Measurements from ENCODE around the gene COMT. TPM values are rescaled to one million over a fixed set of nuclear protein-coding genes. Genes with fewer than 3 reads are reported as not detected.

COMT gene
- total and polyA plus RNA-seq, 4 experiments from 2014 or later = 36.8 to 93.9 (median 66.1) TPM

GRCh38 chr22:19968450-19968891 lies 26.9 kb downstream of the COMT start:
- Histone ChIP-seq H3K9me3 (ENCODE audit: control insufficient read depth in 1 of 2, low read length in 2 of 2) (no peaks in the 10 kb centered on the region), H3K27me3 (ENCODE audit: insufficient read depth, low read length) (no peaks in the 10 kb centered on the region), H3K4me3 (ENCODE audit: low read length in 2 of 2) (no peak overlapping the region), H3K27ac (ENCODE audit: low read depth, low read length) (no peak overlapping the region), H3K36me3 (ENCODE audit: insufficient read depth, low read length) (peaks cover 17% of the 10 kb centered on the region), H3K4me1 (ENCODE audit: insufficient read depth, low read length) (peaks cover 5% of the 10 kb centered on the region)
- H3K27ac Mint-ChIP-seq = no peak overlapping the region
- H3K9me3 Mint-ChIP-seq = no peaks in the 10 kb centered on the region
- CTCF ChIA-PET (ENCODE audit: partially characterized antibody) = interaction anchor here (1.1 to 1.3 kb wide), 2 partner anchors 58 to 161 kb away, joined by 3 to 6 read pairs; no protein-coding TSS in a partner anchor
- intact Hi-C loops (cut with micrococcal nuclease) = no loop called here
- POLR2A ChIA-PET (ENCODE audit: partially characterized antibody) = no interaction called here
- H3K36me3 Mint-ChIP-seq = peaks cover 4 to 10% of the 10 kb centered on the region in 2 donors
- no peaks in the 10 kb centered on the region for H3K27me3 Mint-ChIP-seq
- H3K4me3 Mint-ChIP-seq = no peak overlapping the region
- no peak for DNase-seq
- H3K4me1 Mint-ChIP-seq = peaks cover 0 to 7% (median 4%) of the 10 kb centered on the region in 4 donors

- ChIA-PET POLR2A (ENCODE audit: partially characterized antibody) (interaction anchor here (1.2 to 2.4 kb wide), 2 partner anchors 51 to 161 kb away, joined by 3 to 13 read pairs; partner anchors contain the start of genes TANGO2 and ZDHHC8), CTCF (ENCODE audit: partially characterized antibody) (interaction anchor here (1.1 to 4.1 kb wide), 3 partner anchors 57 to 160 kb away, joined by 3 to 26 read pairs (median 6); no protein-coding TSS in a partner anchor)
- H3K4me3 Mint-ChIP-seq = no peak overlapping the region
- peaks cover 4 to 10% of the 10 kb centered on the region in 2 donors for H3K36me3 Mint-ChIP-seq
- intact Hi-C loops (cut with micrococcal nuclease) = no loop called here
- Histone ChIP-seq H3K27ac (ENCODE audit: low read depth, low read length) (no peak overlapping the region), H3K27me3 (ENCODE audit: insufficient read depth, low read length) (no peaks in the 10 kb centered on the region), H3K36me3 (ENCODE audit: insufficient read depth, low read length) (peaks cover 9% of the 10 kb centered on the region), H3K4me3 (ENCODE audit: low read length in 2 of 2) (no peak overlapping the region), H3K9me3 (ENCODE audit: control insufficient read depth in 1 of 2, low read length in 2 of 2) (no peaks in the 10 kb centered on the region), H3K4me1 (ENCODE audit: insufficient read depth, low read length) (peaks cover 7% of the 10 kb centered on the region)
- H3K9me3 Mint-ChIP-seq = no peaks in the 10 kb centered on the region
- no peaks in the 10 kb centered on the region for H3K27me3 Mint-ChIP-seq
- peak overlapping the region in 1 of 7 donors; percentile 53 for H3K27ac Mint-ChIP-seq
- peaks cover 0 to 7% (median 4%) of the 10 kb centered on the region in 4 donors for H3K4me1 Mint-ChIP-seq
- DNase-seq = no peak
These were observed 27.8 kb downstream of the COMT start for GRCh38 chr22:19969141-19969928.

GRCh38 chr22:19970031-19970478 lies 28.5 kb downstream of the COMT start:
- no peaks in the 10 kb centered on the region for H3K9me3 ChIP-seq (ENCODE audit: control insufficient read depth in 1 of 2, low read length in 2 of 2)
- peaks cover 7% of the 10 kb centered on the region for H3K36me3 ChIP-seq (ENCODE audit: insufficient read depth, low read length)
- H3K9me3 Mint-ChIP-seq = no peaks in the 10 kb centered on the region
- POLR2A ChIA-PET (ENCODE audit: partially characterized antibody) = interaction anchor here (1.2 to 2.4 kb wide), 2 partner anchors 51 to 160 kb away, joined by 3 to 13 read pairs; partner anchors contain the start of genes TANGO2 and ZDHHC8
- no peaks in the 10 kb centered on the region for H3K27me3 ChIP-seq (ENCODE audit: insufficient read depth, low read length)
- DNase-seq = no peak
- no peak overlapping the region for H3K27ac ChIP-seq (ENCODE audit: low read depth, low read length)
- H3K4me1 ChIP-seq (ENCODE audit: insufficient read depth, low read length) = peaks cover 12% of the 10 kb centered on the region
- peaks cover 0 to 7% (median 5%) of the 10 kb centered on the region in 4 donors for H3K4me1 Mint-ChIP-seq
- H3K4me3 ChIP-seq (ENCODE audit: low read length in 2 of 2) = no peak overlapping the region
- no peak overlapping the region for H3K27ac Mint-ChIP-seq
- H3K36me3 Mint-ChIP-seq = peaks cover 4 to 10% of the 10 kb centered on the region in 2 donors
- intact Hi-C loops (cut with micrococcal nuclease) = loop anchor here (1.0 to 2.0 kb wide), 4 partner anchors 58 to 315 kb away; partner anchors contain the start of gene RTN4R
- CTCF ChIA-PET (ENCODE audit: partially characterized antibody) = interaction anchor here (0.6 to 4.1 kb wide), 2 partner anchors 160 to 395 kb away, joined by 3 to 26 read pairs; no protein-coding TSS in a partner anchor
- H3K27me3 Mint-ChIP-seq = no peaks in the 10 kb centered on the region
- no peak overlapping the region for H3K4me3 Mint-ChIP-seq

GRCh38 chr22:19970479-19971275 lies 29.1 kb downstream of the COMT start:
- Histone ChIP-seq H3K27me3 (ENCODE audit: insufficient read depth, low read length) (no peaks in the 10 kb centered on the region), H3K36me3 (ENCODE audit: insufficient read depth, low read length) (peaks cover 7% of the 10 kb centered on the region), H3K27ac (ENCODE audit: low read depth, low read length) (no peak overlapping the region), H3K9me3 (ENCODE audit: control insufficient read depth in 1 of 2, low read length in 2 of 2) (no peaks in the 10 kb centered on the region), H3K4me1 (ENCODE audit: insufficient read depth, low read length) (peaks cover 12% of the 10 kb centered on the region), H3K4me3 (ENCODE audit: low read length in 2 of 2) (no peak overlapping the region)
- peaks cover 4 to 10% of the 10 kb centered on the region in 2 donors for H3K36me3 Mint-ChIP-seq
- POLR2A ChIA-PET (ENCODE audit: partially characterized antibody) = interaction anchor here (0.8 to 2.4 kb wide), 3 partner anchors 25 to 160 kb away, joined by 3 to 13 read pairs (median 3); partner anchors contain the start of genes TANGO2 and ZDHHC8
- CTCF ChIA-PET (ENCODE audit: partially characterized antibody) = interaction anchor here (0.6 to 4.1 kb wide), 5 partner anchors 42 to 395 kb away, joined by 3 to 26 read pairs (median 3); no protein-coding TSS in a partner anchor
- H3K27ac Mint-ChIP-seq = no peak overlapping the region
- peak; percentile 64 to 79 (median 69) for DNase-seq
- no peak overlapping the region for H3K4me3 Mint-ChIP-seq
- intact Hi-C loops (cut with micrococcal nuclease) = loop anchor here (1.0 to 2.0 kb wide), 4 partner anchors 58 to 314 kb away; partner anchors contain the start of gene RTN4R
- H3K4me1 Mint-ChIP-seq = peaks cover 0 to 7% (median 5%) of the 10 kb centered on the region in 4 donors
- no peaks in the 10 kb centered on the region for H3K9me3 Mint-ChIP-seq
- no peaks in the 10 kb centered on the region for H3K27me3 Mint-ChIP-seq

- H3K36me3 Mint-ChIP-seq = peaks cover 4 to 10% of the 10 kb centered on the region in 2 donors
- no peaks in the 10 kb centered on the region for H3K9me3 ChIP-seq (ENCODE audit: control insufficient read depth in 1 of 2, low read length in 2 of 2)
- no peaks in the 10 kb centered on the region for H3K27me3 ChIP-seq (ENCODE audit: insufficient read depth, low read length)
- H3K36me3 ChIP-seq (ENCODE audit: insufficient read depth, low read length) = peaks cover 5% of the 10 kb centered on the region
- peaks cover 0 to 7% (median 5%) of the 10 kb centered on the region in 4 donors for H3K4me1 Mint-ChIP-seq
- no peaks in the 10 kb centered on the region for H3K27me3 Mint-ChIP-seq
- H3K27ac ChIP-seq (ENCODE audit: low read depth, low read length) = no peak overlapping the region
- DNase-seq = no peak
- POLR2A ChIA-PET (ENCODE audit: partially characterized antibody) = interaction anchor here (0.8 to 2.4 kb wide), 2 partner anchors 24 to 159 kb away, joined by 3 to 13 read pairs; partner anchors contain the start of gene ZDHHC8
- H3K9me3 Mint-ChIP-seq = no peaks in the 10 kb centered on the region
- CTCF ChIA-PET (ENCODE audit: partially characterized antibody) = interaction anchor here (0.9 to 4.1 kb wide), 5 partner anchors 22 to 182 kb away, joined by 3 to 26 read pairs (median 3); no protein-coding TSS in a partner anchor
- no peak overlapping the region for H3K4me3 ChIP-seq (ENCODE audit: low read length in 2 of 2)
- intact Hi-C loops (cut with micrococcal nuclease) = loop anchor here (2.0 kb wide), 2 partner anchors 297 to 313 kb away; partner anchors contain the start of gene RTN4R
- H3K4me1 ChIP-seq (ENCODE audit: insufficient read depth, low read length) = peaks cover 12% of the 10 kb centered on the region
- H3K27ac Mint-ChIP-seq = no peak overlapping the region
- H3K4me3 Mint-ChIP-seq = no peak overlapping the region
These were observed 29.9 kb downstream of the COMT start for GRCh38 chr22:19971276-19972124.

GRCh38 chr22:19972251-19972650 lies 30.7 kb downstream of the COMT start:
- Mint-ChIP-seq H3K9me3 (no peaks in the 10 kb centered on the region), H3K4me1 (peaks cover 0 to 7% (median 5%) of the 10 kb centered on the region in 4 donors), H3K4me3 (no peak overlapping the region), H3K36me3 (peaks cover 0 to 6% of the 10 kb centered on the region in 2 donors), H3K27me3 (no peaks in the 10 kb centered on the region), H3K27ac (peak overlapping the region in 1 of 7 donors; percentile 60)
- DNase-seq = no peak
- H3K4me1 ChIP-seq (ENCODE audit: insufficient read depth, low read length) = peaks cover 12% of the 10 kb centered on the region
- no peaks in the 10 kb centered on the region for H3K27me3 ChIP-seq (ENCODE audit: insufficient read depth, low read length)
- no peaks in the 10 kb centered on the region for H3K9me3 ChIP-seq (ENCODE audit: control insufficient read depth in 1 of 2, low read length in 2 of 2)
- no peaks in the 10 kb centered on the region for H3K36me3 ChIP-seq (ENCODE audit: insufficient read depth, low read length)
- no peak overlapping the region for H3K4me3 ChIP-seq (ENCODE audit: low read length in 2 of 2)
- CTCF ChIA-PET (ENCODE audit: partially characterized antibody) = interaction anchor here (1.4 to 4.1 kb wide), 3 partner anchors 43 to 181 kb away, joined by 3 to 26 read pairs (median 3); no protein-coding TSS in a partner anchor
- no peak overlapping the region for H3K27ac ChIP-seq (ENCODE audit: low read depth, low read length)
- POLR2A ChIA-PET (ENCODE audit: partially characterized antibody) = no interaction called here
- intact Hi-C loops (cut with micrococcal nuclease) = no loop called here

Measured in CD4-positive, alpha-beta memory T cell (primary cell).